HEK293 (cell line): ENCODE data around the gene SMAD1.
A peak's percentile ranks its signal among the peaks of the same experiment; 100 is the strongest.

Source experiments
- CTCF ChIA-PET: fragments of 350-600 bp; formaldehyde crosslinking; extraction: SDS; loops from one replicate; lab custom pipeline; 2021; ENCODE audit warnings: antibody characterized with exemption; lab: Yijun Ruan, JAX
- POLR2A ChIA-PET: fragments of 300-600 bp; formaldehyde crosslinking; extraction: SDS; loops from one replicate; lab custom pipeline; 2020; ENCODE audit warnings: antibody characterized with exemption, inconsistent platforms; lab: Yijun Ruan, JAX
- H3K27ac ChIP-seq: fragments of 200-500 bp; sonication (Bioruptor generic); 2 replicates; pipeline ENCODE4 v1.5.1; 2014; ENCODE audit warnings: low read depth, low read length, control low read depth, inconsistent platforms; ENCODE audit errors: extremely low read depth
- H3K36me3 ChIP-seq, 2 experiments: fragments of 200-500 bp in 1 of 2; sonication (Bioruptor generic) in 1 of 2; 1 replicate in 1 of 2; 2 replicates in 1 of 2; pipeline ENCODE4 v1.5.1; 2014 to 2017; ENCODE audit warnings: inconsistent platforms in 2 of 2, low read length in 2 of 2; ENCODE audit not compliant: control insufficient read depth in 2 of 2, insufficient read depth in 1 of 2
- H3K4me1 ChIP-seq: fragments of 200-500 bp; sonication (Bioruptor generic); 2 replicates; pipeline ENCODE4 v1.5.1; 2014; ENCODE audit warnings: mild to moderate bottlenecking, low read length, inconsistent platforms; ENCODE audit not compliant: control insufficient read depth, insufficient read depth
- H3K4me3 ChIP-seq: 2 replicates; pipeline ENCODE4 v1.5.1; 2011; ENCODE audit warnings: low read depth, mild to moderate bottlenecking, control low read depth, low read length, moderate library complexity
- H3K9me3 ChIP-seq: fragments of 200-500 bp; sonication (Bioruptor generic); 2 replicates; pipeline ENCODE4 v1.5.1; 2014; ENCODE audit warnings: low read depth, low read length, inconsistent platforms; ENCODE audit not compliant: control insufficient read depth, insufficient read depth
- AEBP2 ChIP-seq: fragments of 450-650 bp; formaldehyde crosslinking; IDR thresholded peaks from 2 replicates; pipeline ENCODE4 v1.5.1; 2016; ENCODE audit warnings: missing biosample characterization, missing genetic modification characterization, borderline replicate concordance
- ATF2 ChIP-seq: fragments of 450-650 bp; formaldehyde crosslinking; IDR thresholded peaks from 2 replicates; pipeline ENCODE4 v1.5.1; 2016; ENCODE audit warnings: missing biosample characterization, missing genetic modification characterization, low read depth
- GLIS2 ChIP-seq: fragments of 450-650 bp; formaldehyde crosslinking; IDR thresholded peaks from 2 replicates; pipeline ENCODE4 v1.5.1; 2016; ENCODE audit warnings: missing biosample characterization, missing genetic modification characterization
- KLF1 ChIP-seq: fragments of 450-650 bp; formaldehyde crosslinking; IDR thresholded peaks from 2 replicates; pipeline ENCODE4 v1.5.1; 2016; ENCODE audit warnings: missing biosample characterization, missing genetic modification characterization
- REPIN1 ChIP-seq: fragments of 450-650 bp; formaldehyde crosslinking; IDR thresholded peaks from 2 replicates; pipeline ENCODE4 v1.5.1; 2017; ENCODE audit warnings: missing biosample characterization, missing genetic modification characterization, low read depth
- SCRT1 ChIP-seq: fragments of 450-650 bp; formaldehyde crosslinking; IDR thresholded peaks from 2 replicates; pipeline ENCODE4 v1.5.1; 2016; ENCODE audit warnings: missing biosample characterization, missing genetic modification characterization, borderline replicate concordance
- SETDB1 ChIP-seq: IDR thresholded peaks from one replicate; pipeline ENCODE4 v1.6.1; 2017; ENCODE audit warnings: mild to moderate bottlenecking, low read length, moderate library complexity, mixed read lengths; ENCODE audit not compliant: insufficient read length
- SP2 ChIP-seq: fragments of 450-650 bp; formaldehyde crosslinking; IDR thresholded peaks from 2 replicates; pipeline ENCODE4 v1.5.1; 2016; ENCODE audit warnings: missing biosample characterization, missing genetic modification characterization
- TRIM28 ChIP-seq: IDR thresholded peaks from 2 replicates; pipeline ENCODE4 v1.6.1; 2011; ENCODE audit warnings: low read length, control low read depth, borderline replicate concordance
- ZBTB17 ChIP-seq: fragments of 450-650 bp; formaldehyde crosslinking; IDR thresholded peaks from 2 replicates; pipeline ENCODE4 v1.5.1; 2016; ENCODE audit warnings: missing biosample characterization, missing genetic modification characterization
- ZFP41 ChIP-seq: fragments of 450-650 bp; formaldehyde crosslinking; IDR thresholded peaks from 2 replicates; pipeline ENCODE4 v1.5.1; 2016; ENCODE audit warnings: missing biosample characterization, missing genetic modification characterization, borderline replicate concordance
- ZNF138 ChIP-seq: fragments of 450-650 bp; formaldehyde crosslinking; IDR thresholded peaks from 2 replicates; pipeline ENCODE4 v1.5.1; 2016; ENCODE audit warnings: missing biosample characterization, missing genetic modification characterization, borderline replicate concordance
- ZNF140 ChIP-seq: fragments of 450-650 bp; formaldehyde crosslinking; IDR thresholded peaks from 2 replicates; pipeline ENCODE4 v1.5.1; 2016; ENCODE audit warnings: missing biosample characterization, missing genetic modification characterization
- ZNF155 ChIP-seq: fragments of 450-650 bp; formaldehyde crosslinking; IDR thresholded peaks from 2 replicates; pipeline ENCODE4 v1.5.1; 2016; ENCODE audit warnings: missing biosample characterization, missing genetic modification characterization
- ZNF175 ChIP-seq: fragments of 450-650 bp; formaldehyde crosslinking; IDR thresholded peaks from 2 replicates; pipeline ENCODE4 v1.5.1; 2016; ENCODE audit warnings: missing biosample characterization, missing genetic modification characterization
- ZNF19 ChIP-seq: fragments of 450-650 bp; formaldehyde crosslinking; IDR thresholded peaks from 2 replicates; pipeline ENCODE4; 2016; ENCODE audit warnings: missing biosample characterization, missing genetic modification characterization, low read depth
- ZNF311 ChIP-seq: fragments of 450-650 bp; formaldehyde crosslinking; IDR thresholded peaks from 2 replicates; pipeline ENCODE4 v1.5.1; 2017; ENCODE audit warnings: missing biosample characterization, missing genetic modification characterization, borderline replicate concordance
- ZNF324 ChIP-seq: fragments of 450-650 bp; formaldehyde crosslinking; IDR thresholded peaks from 2 replicates; pipeline ENCODE4 v1.5.1; 2016; ENCODE audit warnings: missing biosample characterization, missing genetic modification characterization
- ZNF37A ChIP-seq: fragments of 450-650 bp; IDR thresholded peaks from 2 replicates; pipeline ENCODE4 v1.5.1; 2018; ENCODE audit warnings: missing biosample characterization, missing genetic modification characterization
- ZNF416 ChIP-seq: fragments of 450-650 bp; formaldehyde crosslinking; IDR thresholded peaks from 2 replicates; pipeline ENCODE4 v1.5.1; 2016; ENCODE audit warnings: missing biosample characterization, missing genetic modification characterization
- ZNF423 ChIP-seq: fragments of 450-650 bp; formaldehyde crosslinking; IDR thresholded peaks from 2 replicates; pipeline ENCODE4 v1.5.1; 2016; ENCODE audit warnings: missing biosample characterization, missing genetic modification characterization
- ZNF433 ChIP-seq: fragments of 450-650 bp; formaldehyde crosslinking; IDR thresholded peaks from 2 replicates; pipeline ENCODE4 v1.5.1; 2016; ENCODE audit warnings: missing biosample characterization, missing genetic modification characterization, low read depth
- ZNF48 ChIP-seq: fragments of 450-650 bp; formaldehyde crosslinking; IDR thresholded peaks from 2 replicates; pipeline ENCODE4 v1.5.1; 2016; ENCODE audit warnings: missing biosample characterization, missing genetic modification characterization
- ZNF501 ChIP-seq: fragments of 450-650 bp; formaldehyde crosslinking; IDR thresholded peaks from 2 replicates; pipeline ENCODE4 v1.5.1; 2016; ENCODE audit warnings: missing biosample characterization, missing genetic modification characterization
- ZNF544 ChIP-seq: fragments of 450-650 bp; formaldehyde crosslinking; IDR thresholded peaks from 2 replicates; pipeline ENCODE4 v1.5.0; 2017; ENCODE audit warnings: missing biosample characterization, missing genetic modification characterization
- ZNF558 ChIP-seq: fragments of 450-650 bp; formaldehyde crosslinking; IDR thresholded peaks from 2 replicates; pipeline ENCODE4 v1.5.1; 2016; ENCODE audit warnings: missing biosample characterization, missing genetic modification characterization
- TF ChIP-seq, protein P1 (sequence below): fragments of 450-650 bp; formaldehyde crosslinking; IDR thresholded peaks from 2 replicates; pipeline ENCODE4 v1.5.1; 2016; ENCODE audit warnings: missing biosample characterization, missing genetic modification characterization

SMAD1 gene

GRCh38 chr4:145453163-145453520 is 28.5 kb upstream of the SMAD1 start:
- H3K27ac ChIP-seq, result no peak overlapping the region
- no peaks in the 10 kb centered on the region for H3K36me3 ChIP-seq
- CTCF ChIA-PET, result no interaction called here
- no peaks in the 10 kb centered on the region for H3K9me3 ChIP-seq
- POLR2A ChIA-PET, result no interaction called here
- H3K4me1 ChIP-seq, result no peaks in the 10 kb centered on the region
- no peak overlapping the region for H3K4me3 ChIP-seq
- TF ChIP-seq ZNF155 (no peak), SCRT1 (tag by site-specific recombination) (no peak), ZNF175 (tag by site-specific recombination) (no peak), ZNF311 (tag by site-specific recombination) (no peak), AEBP2 (no peak), ZNF544 (no peak), REPIN1 (no peak)
- TF ChIP-seq, protein P1, sequence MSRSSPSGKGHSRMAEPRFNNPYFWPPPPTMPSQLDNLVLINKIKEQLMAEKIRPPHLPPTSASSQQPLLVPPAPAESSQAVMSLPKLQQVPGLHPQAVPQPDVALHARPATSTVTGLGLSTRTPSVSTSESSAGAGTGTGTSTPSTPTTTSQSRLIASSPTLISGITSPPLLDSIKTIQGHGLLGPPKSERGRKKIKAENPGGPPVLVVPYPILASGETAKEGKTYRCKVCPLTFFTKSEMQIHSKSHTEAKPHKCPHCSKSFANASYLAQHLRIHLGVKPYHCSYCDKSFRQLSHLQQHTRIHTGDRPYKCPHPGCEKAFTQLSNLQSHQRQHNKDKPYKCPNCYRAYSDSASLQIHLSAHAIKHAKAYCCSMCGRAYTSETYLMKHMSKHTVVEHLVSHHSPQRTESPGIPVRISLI (tag by site-specific recombination), result no peak
- TF ChIP-seq, all 188 proteins: peak for 0

GRCh38 chr4:145473203-145473602 is 8.4 kb upstream of the SMAD1 start:
- H3K36me3 ChIP-seq, result no peaks in the 10 kb centered on the region
- POLR2A ChIA-PET, result no interaction called here
- H3K4me3 ChIP-seq, result no peak overlapping the region
- no peak overlapping the region for H3K27ac ChIP-seq
- H3K9me3 ChIP-seq, result no peaks in the 10 kb centered on the region
- TF ChIP-seq TRIM28 (peak; percentile 59; the same call in 1 of the 2 replicates), ZFP41 (tag by site-specific recombination) (no peak), SETDB1 (peak; percentile 83)
- H3K4me1 ChIP-seq, result no peaks in the 10 kb centered on the region
- CTCF ChIA-PET, result no interaction called here

DNA sequence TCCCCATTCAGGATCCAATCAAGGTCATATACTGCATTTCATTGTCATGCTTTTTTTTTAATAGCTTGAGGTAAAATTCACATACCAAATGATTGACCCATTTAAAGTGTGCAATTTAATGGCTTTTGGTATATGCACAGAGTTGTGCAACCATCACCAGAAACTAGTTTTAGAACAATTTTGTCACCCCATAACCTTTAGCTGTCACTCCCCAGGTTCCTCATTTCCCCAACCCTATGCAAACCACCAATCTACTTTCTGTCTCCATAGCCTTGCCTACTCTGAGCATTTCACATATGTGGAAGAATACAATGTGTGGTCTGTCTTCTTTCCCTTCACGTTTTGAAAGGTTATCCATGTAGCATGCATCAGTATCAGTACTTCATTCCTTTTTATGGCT is 1.4 kb upstream of the SMAD1 start:
- H3K4me1 ChIP-seq, result no peaks in the 10 kb centered on the region
- H3K36me3 ChIP-seq, result no peaks in the 10 kb centered on the region
- CTCF ChIA-PET, result no interaction called here
- H3K4me3 ChIP-seq, result no peak overlapping the region
- POLR2A ChIA-PET, result no interaction called here
- H3K9me3 ChIP-seq, result no peaks in the 10 kb centered on the region
- no peak for TF ChIP-seq ZBTB17 (tag by site-specific recombination)
- TF ChIP-seq, all 188 proteins: peak for 0
- H3K27ac ChIP-seq, result no peak overlapping the region

- H3K36me3 ChIP-seq, result no peaks in the 10 kb centered on the region
- H3K9me3 ChIP-seq, result no peaks in the 10 kb centered on the region
- no peaks in the 10 kb centered on the region for H3K4me1 ChIP-seq
- peak overlapping the region; percentile 93 for H3K27ac ChIP-seq
- H3K4me3 ChIP-seq, result peak overlapping the region; percentile 72
- TF ChIP-seq ZNF37A (tag by site-specific recombination) (no peak), SP2 (no peak), ZNF544 (no peak), ZNF138 (tag by site-specific recombination) (no peak), ZNF423 (no peak), GLIS2 (no peak), ZFP41 (tag by site-specific recombination) (no peak), ZNF433 (tag by site-specific recombination) (no peak), KLF1 (no peak), ZNF324 (tag by site-specific recombination) (no peak), ZNF19 (no peak), ATF2 (tag by site-specific recombination) (no peak), ZNF140 (no peak), ZNF501 (tag by site-specific recombination) (no peak), ZNF416 (tag by site-specific recombination) (no peak), ZNF558 (tag by site-specific recombination) (no peak), ZNF48 (no peak)
- TF ChIP-seq, all 188 proteins: peak for 0
- CTCF ChIA-PET, result no interaction called here
- POLR2A ChIA-PET, result no interaction called here
Observed at GRCh38 chr4:145481942-145482208, 222 bp downstream of the SMAD1 start.
